WTC11 (cell line): Measurements from ENCODE around the gene DEPDC1B. TPM values are rescaled to one million over a fixed set of nuclear protein-coding genes. Genes with fewer than 3 reads are reported as not detected.

Experiments used
- ATAC-seq: fragments of 200-7000 bp; cut with Tn5 transposase; 2 replicates; pipeline ENCODE4 v1.10.0; 2021; ENCODE audit warnings: mild to moderate bottlenecking, moderate library complexity
- CTCF ChIA-PET: fragments of 300-600 bp; sonication (Branson Sonifier 250); formaldehyde crosslinking; loops from one replicate; lab custom pipeline; 2021; ENCODE audit warnings: antibody characterized with exemption; lab: Charles Lee
- POLR2A ChIA-PET: fragments of 350-600 bp; sonication (Branson Sonifier 250); formaldehyde crosslinking; loops from one replicate; lab custom pipeline; 2021; ENCODE audit warnings: antibody characterized with exemption; lab: Charles Lee
- DNase-seq: peaks from one replicate; pipeline ENCODE4 v3.0.0; 2021; ENCODE audit warnings: low spot score
- H3K27ac Mint-ChIP-seq: 2 replicates; pipeline ENCODE4 v1.8.0; 2021; ENCODE audit warnings: mixed read lengths
- H3K27me3 Mint-ChIP-seq: 2 replicates; pipeline ENCODE4 v1.8.0; 2021; ENCODE audit warnings: low read depth, mild to moderate bottlenecking, moderate library complexity, mixed read lengths
- H3K36me3 Mint-ChIP-seq: 2 replicates; pipeline ENCODE4 v1.8.0; 2021; ENCODE audit warnings: mixed read lengths
- H3K4me1 Mint-ChIP-seq: 2 replicates; pipeline ENCODE4 v1.8.0; 2022; ENCODE audit warnings: mixed read lengths
- H3K4me3 Mint-ChIP-seq: 2 replicates; pipeline ENCODE4 v1.8.0; 2021; ENCODE audit warnings: mild to moderate bottlenecking, moderate library complexity, mixed read lengths
- H3K9me3 Mint-ChIP-seq: 2 replicates; pipeline ENCODE4 v1.8.0; 2021; ENCODE audit warnings: mixed read lengths
- ATF1 ChIP-seq: sonication (generic); formaldehyde crosslinking; IDR thresholded peaks from 2 replicates; pipeline ENCODE4 v1.8.1; 2023; ENCODE audit warnings: mild to moderate bottlenecking, moderate library complexity, missing genetic modification reagents
- CDX4 ChIP-seq: fragments of 250-450 bp; sonication (Bioruptor Pico); IDR thresholded peaks from 2 replicates; pipeline ENCODE4 v1.9.0; 2021; ENCODE audit warnings: moderate library complexity, mild to moderate bottlenecking, inconsistent platforms, borderline replicate concordance
- E2F4 ChIP-seq: sonication (generic); formaldehyde crosslinking; IDR thresholded peaks from 2 replicates; pipeline ENCODE4 v1.8.1; 2022; ENCODE audit warnings: low read depth, mild to moderate bottlenecking, moderate library complexity, missing genetic modification reagents, borderline replicate concordance
- ESRRA ChIP-seq: sonication (generic); formaldehyde crosslinking; IDR thresholded peaks from 2 replicates; pipeline ENCODE4 v1.8.1; 2022; ENCODE audit warnings: mild to moderate bottlenecking, missing genetic modification reagents, borderline replicate concordance
- FOXJ3 ChIP-seq: sonication (generic); formaldehyde crosslinking; IDR thresholded peaks from 2 replicates; pipeline ENCODE4 v1.9.0; 2021; ENCODE audit warnings: missing genetic modification reagents, mild to moderate bottlenecking, borderline replicate concordance
- GABPB1 ChIP-seq: sonication (generic); formaldehyde crosslinking; IDR thresholded peaks from 2 replicates; pipeline ENCODE4 v1.8.1; 2023; ENCODE audit warnings: mild to moderate bottlenecking, missing genetic modification reagents
- HMGA2 ChIP-seq: fragments of 250-450 bp; sonication (Bioruptor Pico); IDR thresholded peaks from 2 replicates; pipeline ENCODE4 v1.4.0; 2021; ENCODE audit warnings: mild to moderate bottlenecking, moderate library complexity
- IRF2 ChIP-seq: sonication (generic); formaldehyde crosslinking; IDR thresholded peaks from 2 replicates; pipeline ENCODE4 v1.8.0; 2022; ENCODE audit warnings: low read depth, missing genetic modification reagents, borderline replicate concordance
- NR1H2 ChIP-seq: sonication (generic); formaldehyde crosslinking; IDR thresholded peaks from 2 replicates; pipeline ENCODE4 v1.9.0; 2021; ENCODE audit warnings: mild to moderate bottlenecking, moderate library complexity, missing genetic modification reagents
- RELA ChIP-seq: sonication (generic); formaldehyde crosslinking; IDR thresholded peaks from 2 replicates; pipeline ENCODE4 v1.8.1; 2022; ENCODE audit warnings: missing genetic modification reagents, mild to moderate bottlenecking, borderline replicate concordance
- TCF7 ChIP-seq: sonication (generic); formaldehyde crosslinking; IDR thresholded peaks from 2 replicates; pipeline ENCODE4 v1.8.0; 2022; ENCODE audit warnings: mild to moderate bottlenecking, low read depth, missing genetic modification reagents, moderate library complexity
- TEAD1 ChIP-seq: sonication (generic); formaldehyde crosslinking; IDR thresholded peaks from 2 replicates; pipeline ENCODE4 v1.8.0; 2022; ENCODE audit warnings: mild to moderate bottlenecking, missing genetic modification reagents
- ZNF416 ChIP-seq: fragments of 250-450 bp; sonication (Bioruptor Pico); IDR thresholded peaks from 2 replicates; pipeline ENCODE4 v1.9.0; 2021; ENCODE audit warnings: mild to moderate bottlenecking, inconsistent platforms
- total RNA-seq: library from RNA; stranded (reverse); gene quantifications from 3 replicates; pipeline ENCODE4 v1.2.3, GENCODE V29; 2021
- TF ChIP-seq, protein P1 (sequence below): sonication (generic); formaldehyde crosslinking; IDR thresholded peaks from 2 replicates; pipeline ENCODE4 v1.8.1; 2023; ENCODE audit warnings: mild to moderate bottlenecking, missing genetic modification reagents
- TF ChIP-seq, protein P2 (sequence below): fragments of 200-600 bp; IDR thresholded peaks from 2 replicates; pipeline ENCODE4 v1.8.0; 2022; ENCODE audit warnings: antibody characterized with exemption
- TF ChIP-seq, protein P3 (sequence below): fragments of 250-450 bp; sonication (Bioruptor Pico); conservative IDR thresholded peaks from 2 replicates; pipeline ENCODE4 v1.9.0; 2021; ENCODE audit warnings: mild to moderate bottlenecking
- TF ChIP-seq, protein P4 (sequence below): sonication (generic); formaldehyde crosslinking; IDR thresholded peaks from 2 replicates; pipeline ENCODE4 v1.8.1; 2023; ENCODE audit warnings: mild to moderate bottlenecking, moderate library complexity, missing genetic modification reagents
- TF ChIP-seq, protein P5 (sequence below): sonication (generic); formaldehyde crosslinking; IDR thresholded peaks from 2 replicates; pipeline ENCODE4 v1.8.0; 2022; ENCODE audit warnings: mild to moderate bottlenecking, missing genetic modification reagents

DEPDC1B gene
- total RNA-seq, 1 experiment from 2014 or later = 55.1 TPM

- no peak for DNase-seq
- no peak for TF ChIP-seq IRF2
- no peak for TF ChIP-seq HMGA2 (CRISPR knock-in tag)
- TF ChIP-seq FOXJ3 (CRISPR knock-in tag) = no peak
- TF ChIP-seq ESRRA = no peak
- no peak for TF ChIP-seq E2F4
- no peak for TF ChIP-seq NR1H2 (CRISPR knock-in tag)
- TF ChIP-seq TEAD1 (CRISPR knock-in tag) = no peak
- TF ChIP-seq ATF1 (CRISPR knock-in tag) = no peak
- TF ChIP-seq, protein P1, sequence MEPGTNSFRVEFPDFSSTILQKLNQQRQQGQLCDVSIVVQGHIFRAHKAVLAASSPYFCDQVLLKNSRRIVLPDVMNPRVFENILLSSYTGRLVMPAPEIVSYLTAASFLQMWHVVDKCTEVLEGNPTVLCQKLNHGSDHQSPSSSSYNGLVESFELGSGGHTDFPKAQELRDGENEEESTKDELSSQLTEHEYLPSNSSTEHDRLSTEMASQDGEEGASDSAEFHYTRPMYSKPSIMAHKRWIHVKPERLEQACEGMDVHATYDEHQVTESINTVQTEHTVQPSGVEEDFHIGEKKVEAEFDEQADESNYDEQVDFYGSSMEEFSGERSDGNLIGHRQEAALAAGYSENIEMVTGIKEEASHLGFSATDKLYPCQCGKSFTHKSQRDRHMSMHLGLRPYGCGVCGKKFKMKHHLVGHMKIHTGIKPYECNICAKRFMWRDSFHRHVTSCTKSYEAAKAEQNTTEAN (CRISPR knock-in tag) = no peak
- TF ChIP-seq, protein P2, sequence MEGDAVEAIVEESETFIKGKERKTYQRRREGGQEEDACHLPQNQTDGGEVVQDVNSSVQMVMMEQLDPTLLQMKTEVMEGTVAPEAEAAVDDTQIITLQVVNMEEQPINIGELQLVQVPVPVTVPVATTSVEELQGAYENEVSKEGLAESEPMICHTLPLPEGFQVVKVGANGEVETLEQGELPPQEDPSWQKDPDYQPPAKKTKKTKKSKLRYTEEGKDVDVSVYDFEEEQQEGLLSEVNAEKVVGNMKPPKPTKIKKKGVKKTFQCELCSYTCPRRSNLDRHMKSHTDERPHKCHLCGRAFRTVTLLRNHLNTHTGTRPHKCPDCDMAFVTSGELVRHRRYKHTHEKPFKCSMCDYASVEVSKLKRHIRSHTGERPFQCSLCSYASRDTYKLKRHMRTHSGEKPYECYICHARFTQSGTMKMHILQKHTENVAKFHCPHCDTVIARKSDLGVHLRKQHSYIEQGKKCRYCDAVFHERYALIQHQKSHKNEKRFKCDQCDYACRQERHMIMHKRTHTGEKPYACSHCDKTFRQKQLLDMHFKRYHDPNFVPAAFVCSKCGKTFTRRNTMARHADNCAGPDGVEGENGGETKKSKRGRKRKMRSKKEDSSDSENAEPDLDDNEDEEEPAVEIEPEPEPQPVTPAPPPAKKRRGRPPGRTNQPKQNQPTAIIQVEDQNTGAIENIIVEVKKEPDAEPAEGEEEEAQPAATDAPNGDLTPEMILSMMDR = no peak
- Mint-ChIP-seq H3K27me3 (no peaks in the 10 kb centered on the region), H3K9me3 (no peaks in the 10 kb centered on the region), H3K27ac (no peak overlapping the region), H3K4me3 (no peak overlapping the region), H3K4me1 (no peaks in the 10 kb centered on the region), H3K36me3 (peaks cover 49% of the 10 kb centered on the region)
- no peak for ATAC-seq
- ChIA-PET CTCF (interaction anchor here (0.7 to 0.9 kb wide), 2 partner anchors 9 to 59 kb away, joined by 3 read pairs; partner anchors contain the start of gene DEPDC1B), POLR2A (no interaction called here)
These were observed 59.1 kb downstream of the DEPDC1B start for GRCh38 chr5:60640901-60641300.

GRCh38 chr5:60639544-60639943 is 60.4 kb downstream of the DEPDC1B start:
- Mint-ChIP-seq H3K4me3 (no peak overlapping the region), H3K27ac (no peak overlapping the region), H3K36me3 (peaks cover 50% of the 10 kb centered on the region), H3K4me1 (no peaks in the 10 kb centered on the region), H3K27me3 (no peaks in the 10 kb centered on the region), H3K9me3 (no peaks in the 10 kb centered on the region)
- POLR2A ChIA-PET = no interaction called here
- no peak for DNase-seq
- TF ChIP-seq CDX4 (CRISPR knock-in tag) = no peak
- TF ChIP-seq, protein P3, sequence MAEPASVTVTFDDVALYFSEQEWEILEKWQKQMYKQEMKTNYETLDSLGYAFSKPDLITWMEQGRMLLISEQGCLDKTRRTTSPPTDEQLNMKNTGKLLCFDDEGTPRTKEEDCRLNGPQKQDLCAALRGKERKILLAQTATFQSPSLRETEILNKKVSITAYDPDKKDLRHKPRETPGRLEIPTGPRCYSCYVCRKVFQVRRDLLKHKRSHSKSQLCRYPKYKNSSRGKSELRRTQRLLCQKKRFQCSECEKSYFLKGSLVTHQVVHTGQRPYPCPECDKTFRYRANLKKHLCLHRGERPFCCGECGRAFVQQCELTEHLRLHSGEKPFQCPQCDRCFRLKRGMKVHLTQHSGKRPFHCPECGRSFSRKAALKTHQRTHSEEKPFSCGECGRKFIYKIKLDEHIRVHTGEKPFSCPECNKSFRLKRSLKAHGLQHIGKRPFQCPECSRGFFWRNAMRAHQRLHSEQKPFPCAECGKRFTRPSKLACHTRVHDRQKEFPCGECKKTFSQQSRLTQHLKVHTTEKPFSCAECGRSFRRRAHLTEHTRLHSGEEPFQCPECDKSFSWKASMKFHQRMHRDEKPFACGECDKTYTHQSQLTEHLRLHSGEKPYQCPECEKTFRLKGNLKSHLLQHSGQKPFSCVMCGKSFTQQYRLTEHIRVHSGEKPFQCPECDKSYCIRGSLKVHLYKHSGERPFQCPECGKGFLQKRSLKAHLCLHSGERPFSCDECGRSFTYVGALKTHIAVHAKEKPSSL (CRISPR knock-in tag) = no peak
- TF ChIP-seq GABPB1 (CRISPR knock-in tag) = no peak
- no peak for TF ChIP-seq ZNF416 (CRISPR knock-in tag)
- no peak for TF ChIP-seq ESRRA
- TF ChIP-seq, protein P4, sequence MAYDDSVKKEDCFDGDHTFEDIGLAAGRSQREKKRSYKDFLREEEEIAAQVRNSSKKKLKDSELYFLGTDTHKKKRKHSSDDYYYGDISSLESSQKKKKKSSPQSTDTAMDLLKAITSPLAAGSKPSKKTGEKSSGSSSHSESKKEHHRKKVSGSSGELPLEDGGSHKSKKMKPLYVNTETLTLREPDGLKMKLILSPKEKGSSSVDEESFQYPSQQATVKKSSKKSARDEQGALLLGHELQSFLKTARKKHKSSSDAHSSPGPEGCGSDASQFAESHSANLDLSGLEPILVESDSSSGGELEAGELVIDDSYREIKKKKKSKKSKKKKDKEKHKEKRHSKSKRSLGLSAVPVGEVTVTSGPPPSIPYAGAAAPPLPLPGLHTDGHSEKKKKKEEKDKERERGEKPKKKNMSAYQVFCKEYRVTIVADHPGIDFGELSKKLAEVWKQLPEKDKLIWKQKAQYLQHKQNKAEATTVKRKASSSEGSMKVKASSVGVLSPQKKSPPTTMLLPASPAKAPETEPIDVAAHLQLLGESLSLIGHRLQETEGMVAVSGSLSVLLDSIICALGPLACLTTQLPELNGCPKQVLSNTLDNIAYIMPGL (CRISPR knock-in tag) = no peak
- no peak for TF ChIP-seq RELA (CRISPR knock-in tag)
- no peak for TF ChIP-seq TCF7 (CRISPR knock-in tag)
- TF ChIP-seq, protein P5, sequence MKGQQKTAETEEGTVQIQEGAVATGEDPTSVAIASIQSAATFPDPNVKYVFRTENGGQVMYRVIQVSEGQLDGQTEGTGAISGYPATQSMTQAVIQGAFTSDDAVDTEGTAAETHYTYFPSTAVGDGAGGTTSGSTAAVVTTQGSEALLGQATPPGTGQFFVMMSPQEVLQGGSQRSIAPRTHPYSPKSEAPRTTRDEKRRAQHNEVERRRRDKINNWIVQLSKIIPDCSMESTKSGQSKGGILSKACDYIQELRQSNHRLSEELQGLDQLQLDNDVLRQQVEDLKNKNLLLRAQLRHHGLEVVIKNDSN (CRISPR knock-in tag) = no peak
- ATAC-seq = no peak
- CTCF ChIA-PET = no interaction called here
